Adrenal gland (tissue), 5 donors: Measurements from ENCODE around the gene PMEPA1.

Experiments
- CTCF ChIP-seq, 6 experiments: fragments of 450-650 bp in 4 of 6; fragments of 200-600 bp in 2 of 6; sonication (generic) in 1 of 6; IDR thresholded peaks; 1 replicate in 5 of 6; 2 replicates in 1 of 6; pipeline versions ENCODE4 v1.5.1 to v1.8.0; 2016 to 2021; ENCODE audit warnings: antibody characterized with exemption in 6 of 6, mild to moderate bottlenecking in 2 of 6, moderate library complexity in 1 of 6
- POLR2A ChIP-seq, 2 donors: fragments of 450-650 bp; IDR thresholded peaks; one replicate each; pipeline ENCODE4 v1.6.1; 2017; ENCODE audit warnings: antibody characterized with exemption in 2 of 2, mild to moderate bottlenecking in 2 of 2, moderate library complexity in 1 of 2
- donor health status: DM: no; HTN: no; CAD: no.

GRCh38 chr20:57618764-57619050, 91.1 kb downstream of the PMEPA1 start:
- no peak for TF ChIP-seq CTCF (IDR thresholded peaks at IDR 0.05)
- no peak for TF ChIP-seq POLR2A (IDR thresholded peaks at IDR 0.05)
